ENCODE measurements around the gene LRRC55. TPM values are rescaled to one million over a fixed set of nuclear protein-coding genes. Genes with fewer than 3 reads are reported as not detected.

The LRRC55 gene
- total RNA-seq, 2 donors from 2014 or later = 0.10 to 0.27 TPM

DNA sequence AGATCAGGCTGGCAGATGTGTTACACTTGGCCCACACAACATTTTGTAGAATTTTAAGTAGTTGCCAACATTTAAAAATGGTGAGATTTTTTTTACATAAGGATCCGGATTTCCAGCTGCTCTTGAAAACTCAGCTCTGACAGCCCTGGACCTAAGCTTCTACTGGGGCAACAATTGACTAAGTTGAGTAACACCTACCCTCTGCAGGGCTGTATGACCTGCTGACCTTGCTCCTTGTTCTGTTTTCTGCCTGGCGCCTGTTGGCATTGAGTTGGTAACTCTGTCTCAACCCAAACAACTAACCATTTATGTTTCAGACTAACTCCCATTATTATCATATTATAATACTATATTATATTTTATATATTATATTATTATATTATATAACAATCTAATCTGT is 21.1 kb upstream of the LRRC55 start:
- DNase-seq = no peak
- Histone ChIP-seq H3K9ac (ENCODE audit: low read depth in 2 of 2, low read length in 2 of 2) (no peak overlapping the region), H3K9me3 (no peaks in the 10 kb centered on the region), H3K4me3 (no peak overlapping the region), H3K36me3 (no peaks in the 10 kb centered on the region), H3K27me3 (no peaks in the 10 kb centered on the region), H3K27ac (no peak overlapping the region), H3K4me1 (no peaks in the 10 kb centered on the region)
- intact Hi-C loops (cut with DNase I) = no loop called here
- TF ChIP-seq, protein P1, sequence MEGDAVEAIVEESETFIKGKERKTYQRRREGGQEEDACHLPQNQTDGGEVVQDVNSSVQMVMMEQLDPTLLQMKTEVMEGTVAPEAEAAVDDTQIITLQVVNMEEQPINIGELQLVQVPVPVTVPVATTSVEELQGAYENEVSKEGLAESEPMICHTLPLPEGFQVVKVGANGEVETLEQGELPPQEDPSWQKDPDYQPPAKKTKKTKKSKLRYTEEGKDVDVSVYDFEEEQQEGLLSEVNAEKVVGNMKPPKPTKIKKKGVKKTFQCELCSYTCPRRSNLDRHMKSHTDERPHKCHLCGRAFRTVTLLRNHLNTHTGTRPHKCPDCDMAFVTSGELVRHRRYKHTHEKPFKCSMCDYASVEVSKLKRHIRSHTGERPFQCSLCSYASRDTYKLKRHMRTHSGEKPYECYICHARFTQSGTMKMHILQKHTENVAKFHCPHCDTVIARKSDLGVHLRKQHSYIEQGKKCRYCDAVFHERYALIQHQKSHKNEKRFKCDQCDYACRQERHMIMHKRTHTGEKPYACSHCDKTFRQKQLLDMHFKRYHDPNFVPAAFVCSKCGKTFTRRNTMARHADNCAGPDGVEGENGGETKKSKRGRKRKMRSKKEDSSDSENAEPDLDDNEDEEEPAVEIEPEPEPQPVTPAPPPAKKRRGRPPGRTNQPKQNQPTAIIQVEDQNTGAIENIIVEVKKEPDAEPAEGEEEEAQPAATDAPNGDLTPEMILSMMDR (IDR thresholded peaks at IDR 0.05) = no peak

DNA sequence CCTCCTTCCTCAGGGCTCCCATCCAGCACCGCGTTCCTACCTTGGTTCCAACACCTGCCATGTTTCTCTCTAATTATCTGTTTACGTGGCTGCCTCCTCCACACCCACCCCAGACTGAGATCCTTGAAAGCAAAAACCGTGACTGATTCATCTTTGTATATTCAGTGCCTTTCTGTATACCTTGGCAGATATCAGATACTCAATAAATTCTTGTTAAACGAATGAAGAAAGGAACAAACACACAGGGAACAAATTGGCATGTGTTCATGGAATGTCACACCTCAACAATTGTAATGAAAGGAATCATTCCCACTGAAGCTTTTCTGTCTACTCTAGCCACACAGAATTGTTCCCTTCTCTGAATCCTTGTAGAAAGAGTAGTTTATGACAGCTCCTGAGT is 20.4 kb upstream of the LRRC55 start:
- no peaks in the 10 kb centered on the region for H3K27me3 ChIP-seq
- no peaks in the 10 kb centered on the region for H3K36me3 ChIP-seq
- TF ChIP-seq, protein P1 (IDR thresholded peaks at IDR 0.05) = no peak
- no peak for DNase-seq
- no peaks in the 10 kb centered on the region for H3K9me3 ChIP-seq
- no peaks in the 10 kb centered on the region for H3K4me1 ChIP-seq
- no peak overlapping the region for H3K4me3 ChIP-seq
- no peak overlapping the region for H3K27ac ChIP-seq
- no peak overlapping the region for H3K9ac ChIP-seq (ENCODE audit: low read depth in 2 of 2, low read length in 2 of 2)
- intact Hi-C loops (cut with DNase I) = no loop called here

DNA sequence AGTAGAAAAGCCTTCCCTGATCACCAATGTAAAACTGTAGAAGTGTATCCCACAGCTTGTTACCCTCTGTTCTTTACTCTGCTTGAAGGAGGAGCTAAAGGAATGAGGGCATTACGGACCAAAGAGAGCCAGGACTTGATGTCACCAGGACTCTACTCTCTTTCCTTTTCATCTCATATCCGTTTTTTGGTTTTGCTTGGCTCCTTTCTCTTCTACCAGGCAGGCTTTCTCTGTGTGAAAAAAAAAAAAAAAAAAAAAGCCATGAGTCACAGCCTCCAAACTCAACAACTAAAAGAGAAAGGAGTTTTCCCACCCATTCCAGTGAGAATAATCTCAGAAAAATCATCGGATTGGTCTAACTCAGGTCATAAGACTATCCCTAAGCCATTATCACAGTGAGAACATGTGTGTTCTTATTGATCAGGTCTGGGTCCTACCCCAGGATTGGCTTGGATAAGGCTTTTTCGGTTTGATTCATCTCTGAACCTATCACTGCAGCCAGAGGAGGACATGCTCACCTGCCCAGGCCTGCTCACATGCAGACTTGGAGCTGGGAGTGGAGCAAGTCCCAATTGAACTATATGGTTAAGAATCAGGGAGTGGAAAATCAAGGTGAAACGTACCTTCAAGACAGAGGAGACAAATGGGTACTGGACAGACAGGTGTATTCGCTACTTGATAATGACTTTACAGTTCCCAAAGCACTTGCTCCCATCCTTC is 19.4 kb upstream of the LRRC55 start:
- TF ChIP-seq, protein P1 (IDR thresholded peaks at IDR 0.05) = no peak
- Histone ChIP-seq H3K36me3 (no peaks in the 10 kb centered on the region), H3K27me3 (no peaks in the 10 kb centered on the region), H3K9ac (ENCODE audit: low read depth in 2 of 2, low read length in 2 of 2) (no peak overlapping the region), H3K27ac (no peak overlapping the region), H3K4me1 (no peaks in the 10 kb centered on the region), H3K4me3 (no peak overlapping the region), H3K9me3 (no peaks in the 10 kb centered on the region)
- intact Hi-C loops (cut with DNase I) = no loop called here
- DNase-seq = no peak

DNA sequence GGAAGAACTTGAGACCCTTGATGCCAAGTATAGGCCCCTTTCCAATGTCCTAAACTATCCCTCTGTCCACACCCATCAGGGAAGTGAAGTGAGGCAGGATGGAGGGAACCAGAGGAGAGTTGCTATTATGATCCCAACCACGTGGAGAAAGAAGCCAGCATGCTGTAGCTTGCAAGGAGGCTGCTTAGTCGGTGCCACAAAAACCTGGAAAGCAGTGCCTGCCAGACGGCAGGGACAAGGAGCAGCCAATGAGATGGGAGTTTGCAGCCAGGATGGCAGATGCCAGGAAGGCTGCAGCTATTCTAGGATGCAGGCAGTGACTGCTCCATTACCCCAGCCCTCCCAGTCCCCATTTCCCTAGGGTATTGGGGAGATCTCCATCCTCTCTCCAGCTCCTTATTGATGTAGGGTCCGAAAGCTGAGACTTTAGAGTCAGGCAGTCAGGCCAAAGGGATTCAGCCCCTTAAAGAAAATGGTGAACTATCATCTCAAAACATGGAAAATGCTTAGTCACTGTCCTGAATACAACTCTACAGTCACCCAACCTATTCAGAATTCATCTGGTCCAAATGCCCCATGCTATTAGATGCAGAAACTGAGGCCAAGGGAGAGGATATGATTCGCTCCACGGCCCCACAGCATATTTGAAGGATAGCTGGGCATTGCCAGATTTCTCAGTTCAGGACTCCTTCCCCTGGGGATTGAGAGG is 18.4 kb upstream of the LRRC55 start:
- Histone ChIP-seq H3K36me3 (no peaks in the 10 kb centered on the region), H3K9ac (ENCODE audit: low read depth in 2 of 2, low read length in 2 of 2) (no peak overlapping the region), H3K4me3 (no peak overlapping the region), H3K9me3 (no peaks in the 10 kb centered on the region), H3K27me3 (no peaks in the 10 kb centered on the region), H3K4me1 (no peaks in the 10 kb centered on the region), H3K27ac (no peak overlapping the region)
- intact Hi-C loops (cut with DNase I) = no loop called here
- TF ChIP-seq, protein P1 (IDR thresholded peaks at IDR 0.05) = no peak
- DNase-seq = no peak

DNA sequence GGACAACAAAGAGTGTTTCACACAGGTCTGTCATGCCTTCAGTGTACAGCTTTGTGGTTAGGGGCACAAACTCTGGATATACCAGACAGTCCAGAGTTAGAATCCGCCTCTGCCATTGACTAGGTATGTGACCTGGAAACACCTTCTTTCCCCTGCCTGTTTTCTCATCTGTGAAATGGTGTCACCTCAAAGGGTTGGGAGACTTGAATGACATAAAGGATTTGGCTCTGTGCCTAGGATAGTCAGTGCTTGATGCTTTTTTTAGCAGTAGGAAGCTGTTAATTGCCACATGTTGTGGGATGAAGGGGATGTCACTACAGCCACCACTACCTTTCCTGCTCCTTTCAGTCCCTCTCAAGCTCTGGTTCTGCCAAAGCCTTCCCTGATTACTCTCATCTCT is 17.4 kb upstream of the LRRC55 start:
- H3K9ac ChIP-seq (ENCODE audit: low read depth in 2 of 2, low read length in 2 of 2) = no peak overlapping the region
- TF ChIP-seq, protein P1 (IDR thresholded peaks at IDR 0.05) = no peak
- H3K36me3 ChIP-seq = no peaks in the 10 kb centered on the region
- H3K4me3 ChIP-seq = no peak overlapping the region
- H3K4me1 ChIP-seq = no peaks in the 10 kb centered on the region
- no peaks in the 10 kb centered on the region for H3K27me3 ChIP-seq
- intact Hi-C loops (cut with DNase I) = no loop called here
- DNase-seq = no peak
- H3K9me3 ChIP-seq = no peaks in the 10 kb centered on the region
- H3K27ac ChIP-seq = no peak overlapping the region
